Left renal pelvis (tissue), 4 donors: Measurements from ENCODE around the gene C20orf144. TPM values are rescaled to one million over a fixed set of nuclear protein-coding genes. Genes with fewer than 3 reads are reported as not detected.

Experiments
- DNase-seq, 4 donors: peaks; one replicate each; pipeline ENCODE4 v3.0.0-alpha.2; 2013; ENCODE audit warnings: low read depth in 4 of 4, low spot score in 3 of 4
- polyA plus RNA-seq, 4 donors: library from polyadenylated mRNA; unstranded; fragments of 120-200 nt; gene quantifications; one replicate each; pipeline ENCODE4 v1.2.1, GENCODE V29; 2013; ENCODE audit not compliant: insufficient read length in 4 of 4

Gene C20orf144
- polyA plus RNA-seq, 4 donors: 0.19 to 0.45 (median 0.26) TPM

DNA sequence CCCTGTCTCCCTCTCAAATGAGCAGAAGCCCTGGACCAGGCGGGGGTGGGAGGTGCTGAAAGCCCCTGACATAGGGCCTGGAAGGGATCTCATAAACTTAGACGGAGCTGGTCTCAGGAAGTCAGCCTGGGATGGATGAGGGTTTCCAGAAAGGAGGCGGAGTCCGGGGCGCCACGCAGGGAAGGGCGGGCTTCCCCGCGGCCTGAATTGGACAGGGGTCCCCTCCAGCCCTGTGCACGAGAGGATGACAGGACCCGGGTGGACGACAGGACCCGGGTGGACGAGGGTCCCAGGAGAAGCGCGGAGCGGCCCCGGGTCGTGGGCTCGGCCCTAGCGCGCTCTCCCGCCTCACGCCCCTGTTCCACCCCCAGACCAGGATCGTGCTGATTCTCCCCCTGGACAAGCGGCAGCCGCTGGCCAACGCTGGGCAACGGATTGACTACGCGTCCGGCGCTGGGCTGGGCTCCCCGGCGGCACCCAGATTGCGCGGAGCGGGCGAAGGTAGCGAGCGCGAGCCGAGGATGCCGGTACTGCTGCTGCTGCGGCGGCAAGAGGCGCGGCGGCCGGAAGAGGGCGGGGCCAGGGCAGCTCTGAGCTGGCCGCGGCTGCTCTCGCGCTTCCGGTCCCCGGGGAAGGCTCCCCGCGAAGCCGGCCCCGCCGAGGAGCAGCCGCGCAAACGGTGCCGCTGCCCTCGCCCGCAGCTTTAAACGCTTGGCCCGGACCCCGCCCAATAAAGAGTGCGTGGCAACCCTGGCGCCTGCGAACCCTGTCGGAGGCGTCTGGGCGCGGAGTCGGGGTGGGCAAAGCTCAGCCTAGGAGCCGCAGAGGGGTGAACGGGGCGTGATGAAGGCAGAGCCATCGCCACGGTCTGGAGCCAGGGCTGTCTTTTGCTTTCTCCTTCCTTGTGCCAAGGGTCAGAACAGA is 1.3 kb downstream of the C20orf144 start:
- no peak for DNase-seq

DNA sequence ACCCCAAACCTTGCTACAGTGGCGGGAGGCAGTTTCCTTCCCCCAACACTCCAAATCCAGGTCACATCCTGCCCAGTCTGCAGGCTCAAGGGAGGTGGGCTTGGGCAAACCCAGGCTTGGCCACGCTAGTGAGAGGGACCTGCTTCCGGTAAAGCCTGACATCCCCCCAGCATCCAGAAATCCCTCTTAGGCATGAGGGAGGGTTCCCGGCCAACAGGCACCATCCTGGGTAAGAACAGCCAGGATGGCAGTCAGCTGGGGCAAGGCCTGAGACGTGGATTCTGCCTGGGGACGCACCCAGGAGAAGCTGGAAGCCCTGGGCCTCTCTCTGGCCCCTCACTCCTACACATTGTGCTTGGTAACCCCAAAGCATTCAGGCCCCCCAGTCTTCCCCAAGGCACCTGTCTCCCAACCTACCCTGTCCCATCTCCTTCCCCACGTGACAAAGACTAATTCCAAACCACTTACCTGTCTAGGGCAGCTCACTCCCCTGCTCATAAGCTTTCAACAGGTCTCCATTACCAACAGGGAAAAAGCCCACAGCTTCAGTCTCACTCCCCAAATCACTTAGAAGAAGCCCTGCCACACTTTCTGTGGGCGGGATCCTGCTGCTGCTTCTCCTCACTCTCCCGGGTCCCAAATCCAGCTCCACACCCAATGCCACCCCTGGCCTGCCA is 2.1 kb downstream of the C20orf144 start:
- DNase-seq: no peak

DNA sequence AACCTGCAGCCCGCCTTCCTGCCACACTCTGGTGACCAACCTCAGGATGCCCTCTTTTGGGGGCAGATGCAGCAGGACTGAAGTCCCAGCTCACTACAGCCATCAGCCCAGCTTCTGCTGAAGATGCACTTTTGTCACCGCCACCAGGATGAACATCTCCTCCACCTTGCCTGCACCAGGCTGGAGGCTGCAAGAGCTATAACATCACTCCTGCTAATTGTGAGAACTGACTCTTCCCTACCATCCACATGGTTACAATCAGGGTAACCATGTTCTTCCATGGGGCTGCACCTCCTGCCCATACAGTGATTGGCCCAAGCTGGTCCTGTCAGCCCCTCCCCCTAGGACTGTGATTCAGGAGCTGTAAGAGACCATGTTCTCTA is 2.6 kb downstream of the C20orf144 start:
- DNase-seq: no peak

- peak; percentile 89 to 92 (median 90) for DNase-seq
Observed at GRCh38 chr20:33666293-33667244, 4.4 kb downstream of the C20orf144 start, which contains the start of gene ACTL10. TSS of gene ACTL10 (plus strand) at chr20:33666943. CDS start at chr20:33667498, 555 bp downstream.

GRCh38 chr20:33667245-33667675 is 5.1 kb downstream of the C20orf144 start:
- DNase-seq: no peak

- no peak for DNase-seq
Observed at GRCh38 chr20:33667676-33668465, 5.7 kb downstream of the C20orf144 start.

- DNase-seq: no peak
Observed at GRCh38 chr20:33668466-33669155, 6.5 kb downstream of the C20orf144 start.

DNA sequence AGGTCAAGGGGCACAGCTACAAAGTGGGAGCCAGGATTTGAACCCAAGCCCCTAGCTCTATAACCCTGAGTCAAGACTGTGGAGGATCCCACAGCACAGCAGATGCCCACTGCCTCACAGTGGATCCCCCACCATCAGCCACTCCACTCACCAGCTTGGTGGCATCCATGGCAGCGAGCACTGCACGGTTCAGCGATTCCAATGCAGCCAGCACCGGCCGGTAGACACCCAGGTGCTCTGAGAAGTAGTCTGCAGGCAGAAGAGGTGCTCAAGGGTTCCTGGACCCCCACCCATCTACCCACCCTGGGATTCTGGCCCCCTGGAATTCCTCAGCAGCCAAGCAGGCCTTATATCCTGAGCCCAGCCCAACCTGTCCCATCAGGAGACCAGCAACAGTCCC is 7.1 kb downstream of the C20orf144 start:
- DNase-seq: no peak

- DNase-seq: no peak
Observed at GRCh38 chr20:33669873-33670640, 7.9 kb downstream of the C20orf144 start.

GRCh38 chr20:33670715-33671499 is 8.8 kb downstream of the C20orf144 start:
- no peak for DNase-seq

DNA sequence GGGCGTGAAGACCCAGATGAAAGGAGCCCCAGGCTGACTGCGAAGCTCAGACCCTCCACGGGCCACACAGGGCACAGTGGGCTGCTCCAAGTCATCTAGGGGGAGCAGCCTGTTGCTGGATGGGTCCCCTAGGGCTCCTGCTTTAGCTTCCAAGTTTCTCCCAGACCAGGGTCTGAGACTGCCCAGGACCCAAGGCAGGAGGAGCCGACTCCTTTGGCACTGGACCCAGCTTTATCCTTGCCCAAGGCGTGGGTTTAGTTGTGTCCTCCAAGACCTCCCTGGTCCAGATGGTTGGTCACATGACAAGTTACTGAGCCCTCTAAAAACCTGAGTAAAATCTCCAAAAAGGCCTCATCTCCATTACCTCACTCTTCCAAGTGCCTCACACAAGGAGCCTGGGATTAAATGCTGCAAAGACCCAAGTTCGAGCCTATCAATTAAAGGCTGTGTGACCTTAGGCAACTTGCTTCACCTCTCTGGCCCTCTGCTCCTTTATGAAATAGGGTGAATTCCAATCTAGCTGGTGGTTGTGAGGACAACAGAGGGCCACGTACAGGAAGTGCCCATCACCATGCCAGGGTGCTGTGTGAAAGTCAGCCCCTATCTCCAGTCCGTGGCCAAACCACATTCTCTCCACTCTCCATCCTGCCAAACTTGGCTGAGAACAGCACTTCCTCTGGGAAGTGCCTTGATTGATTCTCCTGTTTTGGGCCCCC is 9.6 kb downstream of the C20orf144 start:
- no peak for DNase-seq

GRCh38 chr20:33672426-33673113 is 10.4 kb downstream of the C20orf144 start:
- no peak for DNase-seq

GRCh38 chr20:33673114-33673409 is 10.9 kb downstream of the C20orf144 start:
- DNase-seq: no peak

DNA sequence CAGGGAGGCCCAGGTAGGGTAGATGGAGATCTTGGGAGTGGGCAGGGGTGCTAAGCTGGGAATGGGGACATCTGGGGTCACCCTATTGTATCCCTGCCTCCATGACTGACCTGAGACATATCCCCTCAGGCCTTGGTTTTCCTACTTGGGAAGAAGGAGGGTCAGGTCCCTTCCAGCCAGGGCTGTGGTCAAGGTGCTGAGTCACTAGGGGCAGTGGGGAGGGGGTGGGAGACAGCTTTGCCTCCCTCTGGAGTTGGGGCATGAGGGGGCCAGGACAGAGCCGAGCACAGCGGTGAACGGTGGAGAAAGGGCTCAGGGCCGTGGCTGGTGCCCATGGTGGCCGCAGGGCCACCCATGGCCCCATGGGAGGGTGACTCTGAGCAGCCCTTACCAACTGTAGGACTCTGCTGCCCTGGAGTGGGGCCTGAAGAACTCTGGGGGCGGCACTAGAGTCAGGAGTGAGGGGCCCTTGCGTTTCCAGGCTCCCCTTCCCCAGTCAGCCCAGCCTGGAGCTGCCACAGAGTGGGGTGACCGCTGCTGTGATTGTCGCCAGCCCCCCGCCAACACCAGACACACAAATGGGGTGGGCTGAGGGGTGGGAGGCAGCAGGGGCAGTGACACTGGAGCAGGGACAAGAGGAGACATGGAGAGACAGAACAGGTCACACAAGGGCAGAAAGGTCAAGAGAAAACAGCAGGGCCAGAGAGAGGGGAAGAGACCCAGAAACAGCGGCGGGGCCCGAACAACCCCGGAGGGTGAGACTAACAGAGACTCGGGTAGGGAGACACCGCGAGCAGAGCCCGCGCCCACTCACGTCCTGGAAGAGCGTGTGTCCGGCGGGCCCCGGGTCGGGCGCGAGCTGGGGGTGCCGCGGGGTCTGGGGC is 11.5 kb downstream of the C20orf144 start:
- no peak for DNase-seq

GRCh38 chr20:33674294-33675135 is 12.4 kb downstream of the C20orf144 start, which contains the start of gene NECAB3:
TSS of gene NECAB3 (minus strand) at chr20:33674428. CDS start at chr20:33674352, 76 bp downstream.
- DNase-seq: no peak
